Measurements from ENCODE around the gene GSTM4. TPM values are rescaled to one million over a fixed set of nuclear protein-coding genes. Genes with fewer than 3 reads are reported as not detected.

The GSTM4 gene
- total and polyA plus RNA-seq, 9 of the 15 experiments (the other 6 are each of a cell fraction or from before 2014, with no cell fraction given): 18.8 to 53.4 (median 38.8) TPM

GRCh38 chr1:109655615-109656519 is at the start of gene GSTM4 (continued):
- peak; percentile 62 to 84; a peak in 3 of 4 replicates for TF ChIP-seq MNT (conservative IDR thresholded peaks at IDR 0.05)
- no peak; the same call in none of the 2 replicates for TF ChIP-seq CREM (IDR thresholded peaks at IDR 0.05; ENCODE audit: low read depth)
- TF ChIP-seq U2AF1 (optimal IDR thresholded peaks at IDR 0.05; ENCODE audit: low read depth, low read length): no peak
- no peak for TF ChIP-seq CBX3 (IDR thresholded peaks at IDR 0.05; ENCODE audit: borderline replicate concordance in 1 of 2, low read length in 2 of 2)
- peak; percentile 79 for TF ChIP-seq PHF20 (IDR thresholded peaks at IDR 0.05; ENCODE audit: partially characterized antibody)
- peak; percentile 85 for TF ChIP-seq ZFX (CRISPR knock-in tag; IDR thresholded peaks at IDR 0.05)
- TF ChIP-seq RAD51 (IDR thresholded peaks at IDR 0.05; ENCODE audit: borderline replicate concordance, low read depth): no peak
- TF ChIP-seq ZNF707 (CRISPR knock-in tag; conservative IDR thresholded peaks at IDR 0.05): no peak
- TF ChIP-seq, protein P1, sequence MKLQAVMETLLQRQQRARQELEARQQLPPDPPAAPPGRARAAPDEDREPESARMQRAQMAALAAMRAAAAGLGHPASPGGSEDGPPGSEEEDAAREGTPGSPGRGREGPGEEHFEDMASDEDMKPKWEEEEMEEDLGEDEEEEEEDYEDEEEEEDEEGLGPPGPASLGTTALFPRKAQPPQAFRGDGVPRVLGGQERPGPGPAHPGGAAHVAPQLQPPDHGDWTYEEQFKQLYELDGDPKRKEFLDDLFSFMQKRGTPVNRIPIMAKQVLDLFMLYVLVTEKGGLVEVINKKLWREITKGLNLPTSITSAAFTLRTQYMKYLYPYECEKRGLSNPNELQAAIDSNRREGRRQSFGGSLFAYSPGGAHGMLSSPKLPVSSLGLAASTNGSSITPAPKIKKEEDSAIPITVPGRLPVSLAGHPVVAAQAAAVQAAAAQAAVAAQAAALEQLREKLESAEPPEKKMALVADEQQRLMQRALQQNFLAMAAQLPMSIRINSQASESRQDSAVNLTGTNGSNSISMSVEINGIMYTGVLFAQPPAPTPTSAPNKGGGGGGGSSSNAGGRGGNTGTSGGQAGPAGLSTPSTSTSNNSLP (IDR thresholded peaks at IDR 0.05; ENCODE audit: borderline replicate concordance, low read depth, low read length): no peak
- TF ChIP-seq STAT5B (CRISPR knock-in tag; IDR thresholded peaks at IDR 0.05): no peak
- TF ChIP-seq ZNF586 (CRISPR knock-in tag; conservative IDR thresholded peaks at IDR 0.05): no peak
- TF ChIP-seq HNRNPL (IDR thresholded peaks at IDR 0.05; ENCODE audit: low read depth, low read length): no peak
- TF ChIP-seq PHTF2 (CRISPR knock-in tag; IDR thresholded peaks at IDR 0.05): no peak
- TF ChIP-seq SAP30 (IDR thresholded peaks at IDR 0.05; ENCODE audit: borderline replicate concordance, insufficient read depth, low read depth, low read length, poor library complexity, severe bottlenecking): peak; percentile 36
- TF ChIP-seq ZNF785 (CRISPR knock-in tag; IDR thresholded peaks at IDR 0.05): no peak
- no peak for TF ChIP-seq E2F5 (CRISPR knock-in tag; IDR thresholded peaks at IDR 0.05)
- TF ChIP-seq GABPB1 (CRISPR knock-in tag; IDR thresholded peaks at IDR 0.05): peak; percentile 82
- peak; percentile 53; the same call in 1 of the 2 replicates for TF ChIP-seq HCFC1 (IDR thresholded peaks at IDR 0.05; ENCODE audit: low read depth, low read length)
- TF ChIP-seq ELF4 (CRISPR knock-in tag; IDR thresholded peaks at IDR 0.05): no peak
- peak; percentile 90 for TF ChIP-seq ZBTB7A (IDR thresholded peaks at IDR 0.05; ENCODE audit: borderline replicate concordance, control insufficient read depth, low read depth, low read length)
- TF ChIP-seq LEF1 (IDR thresholded peaks at IDR 0.05): no peak
- no peak for TF ChIP-seq CBFA2T2 (conservative IDR thresholded peaks at IDR 0.05)
- TF ChIP-seq ARID1B (IDR thresholded peaks at IDR 0.05): peak; percentile 60; the same call in 1 of the 2 replicates
- no peak for TF ChIP-seq FOXK1 (CRISPR knock-in tag; IDR thresholded peaks at IDR 0.05; ENCODE audit: borderline replicate concordance)
- TF ChIP-seq SAFB2 (IDR thresholded peaks at IDR 0.05; ENCODE audit: borderline replicate concordance, low read depth, low read length, severe bottlenecking): no peak

All from K562 (cell line).